ENCODE measurements around the gene ARMC7. TPM values are rescaled to one million over a fixed set of nuclear protein-coding genes. Genes with fewer than 3 reads are reported as not detected.

Gene ARMC7
- total and polyA plus RNA-seq, 2 donors (not counting 1 experiment from before 2014, with no cell fraction given) = 3.1 to 5.9 TPM

- TF ChIP-seq EZH2 (IDR thresholded peaks at IDR 0.05; ENCODE audit: low read length, missing control alignments) = no peak
- TF ChIP-seq, protein P1, sequence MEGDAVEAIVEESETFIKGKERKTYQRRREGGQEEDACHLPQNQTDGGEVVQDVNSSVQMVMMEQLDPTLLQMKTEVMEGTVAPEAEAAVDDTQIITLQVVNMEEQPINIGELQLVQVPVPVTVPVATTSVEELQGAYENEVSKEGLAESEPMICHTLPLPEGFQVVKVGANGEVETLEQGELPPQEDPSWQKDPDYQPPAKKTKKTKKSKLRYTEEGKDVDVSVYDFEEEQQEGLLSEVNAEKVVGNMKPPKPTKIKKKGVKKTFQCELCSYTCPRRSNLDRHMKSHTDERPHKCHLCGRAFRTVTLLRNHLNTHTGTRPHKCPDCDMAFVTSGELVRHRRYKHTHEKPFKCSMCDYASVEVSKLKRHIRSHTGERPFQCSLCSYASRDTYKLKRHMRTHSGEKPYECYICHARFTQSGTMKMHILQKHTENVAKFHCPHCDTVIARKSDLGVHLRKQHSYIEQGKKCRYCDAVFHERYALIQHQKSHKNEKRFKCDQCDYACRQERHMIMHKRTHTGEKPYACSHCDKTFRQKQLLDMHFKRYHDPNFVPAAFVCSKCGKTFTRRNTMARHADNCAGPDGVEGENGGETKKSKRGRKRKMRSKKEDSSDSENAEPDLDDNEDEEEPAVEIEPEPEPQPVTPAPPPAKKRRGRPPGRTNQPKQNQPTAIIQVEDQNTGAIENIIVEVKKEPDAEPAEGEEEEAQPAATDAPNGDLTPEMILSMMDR (conservative IDR thresholded peaks at IDR 0.05 in 1 of 2, IDR thresholded peaks at IDR 0.05 in 1 of 2; ENCODE audit: low read depth in 1 of 2, low read length in 2 of 2) = no peak
- Histone ChIP-seq H3K4me3 (replicated peaks in 1 of 4; ENCODE audit: control extremely low read depth in 1 of 4, insufficient read depth in 1 of 4, low read depth in 3 of 4, low read length in 4 of 4) (no peak overlapping the region), H3K9me3 (ENCODE audit: control insufficient read depth, insufficient read depth, low read depth, low read length) (no peaks in the 10 kb centered on the region), H3K4me1 (ENCODE audit: control insufficient read depth, extremely low read depth, insufficient read depth, low read length) (peaks cover 4% of the 10 kb centered on the region), H2AFZ (ENCODE audit: low read length) (no peak overlapping the region), H3K79me2 (ENCODE audit: control insufficient read depth, insufficient read depth, low read length) (no peaks in the 10 kb centered on the region), H3K9ac (ENCODE audit: insufficient read depth, low read length) (no peak overlapping the region), H3K36me3 (ENCODE audit: control insufficient read depth, insufficient read depth, low read length) (no peaks in the 10 kb centered on the region), H3K27me3 (ENCODE audit: control insufficient read depth, insufficient read depth, low read length) (no peaks in the 10 kb centered on the region), H4K20me1 (ENCODE audit: control insufficient read depth, extremely low read depth, insufficient read depth, low read length) (no peaks in the 10 kb centered on the region), H3K27ac (ENCODE audit: insufficient read depth, low read length) (no peak overlapping the region), H3K4me2 (ENCODE audit: extremely low read depth, insufficient read depth, low read length) (no peak overlapping the region)
- no peak for DNase-seq (ENCODE audit: low read depth in 2 of 2)
These were observed 9.7 kb upstream of the ARMC7 start for GRCh38 chr17:75099881-75100595.

GRCh38 chr17:75102385-75102821 lies 7.4 kb upstream of the ARMC7 start:
- no peaks in the 10 kb centered on the region for H3K9me3 ChIP-seq (ENCODE audit: control insufficient read depth, insufficient read depth, low read depth, low read length)
- H3K27ac ChIP-seq (ENCODE audit: insufficient read depth, low read length) = no peak overlapping the region
- no peak for TF ChIP-seq EZH2 (IDR thresholded peaks at IDR 0.05; ENCODE audit: low read length, missing control alignments)
- TF ChIP-seq, protein P1 (conservative IDR thresholded peaks at IDR 0.05 in 1 of 2, IDR thresholded peaks at IDR 0.05 in 1 of 2; ENCODE audit: low read depth in 1 of 2, low read length in 2 of 2) = no peak

GRCh38 chr17:75103601-75104554 lies 5.9 kb upstream of the ARMC7 start:
- Histone ChIP-seq H3K4me3 (replicated peaks in 1 of 4; ENCODE audit: control extremely low read depth in 1 of 4, insufficient read depth in 1 of 4, low read depth in 3 of 4, low read length in 4 of 4) (no peak overlapping the region), H3K4me2 (ENCODE audit: extremely low read depth, insufficient read depth, low read length) (no peak overlapping the region), H3K36me3 (ENCODE audit: control insufficient read depth, insufficient read depth, low read length) (no peaks in the 10 kb centered on the region), H3K9ac (ENCODE audit: insufficient read depth, low read length) (no peak overlapping the region), H3K9me3 (ENCODE audit: control insufficient read depth, insufficient read depth, low read depth, low read length) (no peaks in the 10 kb centered on the region), H2AFZ (ENCODE audit: low read length) (no peak overlapping the region), H3K4me1 (ENCODE audit: control insufficient read depth, extremely low read depth, insufficient read depth, low read length) (no peaks in the 10 kb centered on the region), H4K20me1 (ENCODE audit: control insufficient read depth, extremely low read depth, insufficient read depth, low read length) (no peaks in the 10 kb centered on the region), H3K27me3 (ENCODE audit: control insufficient read depth, insufficient read depth, low read length) (no peaks in the 10 kb centered on the region), H3K27ac (ENCODE audit: insufficient read depth, low read length) (no peak overlapping the region), H3K79me2 (ENCODE audit: control insufficient read depth, insufficient read depth, low read length) (no peaks in the 10 kb centered on the region)
- TF ChIP-seq EZH2 (IDR thresholded peaks at IDR 0.05; ENCODE audit: low read length, missing control alignments) = no peak
- TF ChIP-seq, protein P1 (conservative IDR thresholded peaks at IDR 0.05 in 1 of 2, IDR thresholded peaks at IDR 0.05 in 1 of 2; ENCODE audit: low read depth in 1 of 2, low read length in 2 of 2) = no peak
- no peak for DNase-seq (ENCODE audit: low read depth in 2 of 2)

More at GRCh38 chr17:75102385-75102821, 7.4 kb upstream of the ARMC7 start:
- Histone ChIP-seq H3K79me2 (ENCODE audit: control insufficient read depth, insufficient read depth, low read length) (no peaks in the 10 kb centered on the region), H3K9ac (ENCODE audit: insufficient read depth, low read length) (no peak overlapping the region), H3K4me1 (ENCODE audit: control insufficient read depth, extremely low read depth, insufficient read depth, low read length) (no peaks in the 10 kb centered on the region), H4K20me1 (ENCODE audit: control insufficient read depth, extremely low read depth, insufficient read depth, low read length) (no peaks in the 10 kb centered on the region), H3K36me3 (ENCODE audit: control insufficient read depth, insufficient read depth, low read length) (no peaks in the 10 kb centered on the region), H3K4me3 (replicated peaks in 1 of 4; ENCODE audit: control extremely low read depth in 1 of 4, insufficient read depth in 1 of 4, low read depth in 3 of 4, low read length in 4 of 4) (no peak overlapping the region), H2AFZ (ENCODE audit: low read length) (no peak overlapping the region), H3K27me3 (ENCODE audit: control insufficient read depth, insufficient read depth, low read length) (no peaks in the 10 kb centered on the region), H3K4me2 (ENCODE audit: extremely low read depth, insufficient read depth, low read length) (no peak overlapping the region)
- no peak for DNase-seq (ENCODE audit: low read depth in 2 of 2)
